Stomach smooth muscle (tissue), 2 donors: Measurements from ENCODE around the gene RNFT2.
A peak's percentile ranks its signal among the peaks of the same experiment; 100 is the strongest.

Experiments
- H3K27ac ChIP-seq: one replicate; pipeline ENCODE4 v1.7.0; 2013; ENCODE audit warnings: mild to moderate bottlenecking, low read length, inconsistent platforms
- H3K27me3 ChIP-seq, 2 donors: one replicate each; pipeline ENCODE4 v1.7.0; 2013; ENCODE audit warnings: low read length in 2 of 2; ENCODE audit not compliant: insufficient read depth in 2 of 2, control insufficient read depth in 1 of 2
- H3K36me3 ChIP-seq, 2 donors: one replicate each; pipeline ENCODE4 v1.7.0; 2013; ENCODE audit warnings: low read length in 2 of 2; ENCODE audit not compliant: control insufficient read depth in 2 of 2, insufficient read depth in 2 of 2
- H3K4me1 ChIP-seq: one replicate; pipeline ENCODE4 v1.7.0; 2013; ENCODE audit warnings: low read length; ENCODE audit not compliant: control insufficient read depth, insufficient read depth
- H3K4me3 ChIP-seq, 2 donors: one replicate each; pipeline ENCODE4 v1.7.0; 2013; ENCODE audit warnings: low read length in 2 of 2
- H3K9ac ChIP-seq, 2 donors: one replicate each; pipeline ENCODE4 v1.7.0; 2013; ENCODE audit warnings: low read length in 2 of 2, mild to moderate bottlenecking in 1 of 2
- H3K9me3 ChIP-seq, 2 donors: one replicate each; pipeline ENCODE4 v1.7.0; 2013; ENCODE audit warnings: low read length in 2 of 2; ENCODE audit not compliant: control insufficient read depth in 2 of 2
- donor health status: healthy.
- donor health status: Pancreatic carcinoma.

The RNFT2 gene

DNA sequence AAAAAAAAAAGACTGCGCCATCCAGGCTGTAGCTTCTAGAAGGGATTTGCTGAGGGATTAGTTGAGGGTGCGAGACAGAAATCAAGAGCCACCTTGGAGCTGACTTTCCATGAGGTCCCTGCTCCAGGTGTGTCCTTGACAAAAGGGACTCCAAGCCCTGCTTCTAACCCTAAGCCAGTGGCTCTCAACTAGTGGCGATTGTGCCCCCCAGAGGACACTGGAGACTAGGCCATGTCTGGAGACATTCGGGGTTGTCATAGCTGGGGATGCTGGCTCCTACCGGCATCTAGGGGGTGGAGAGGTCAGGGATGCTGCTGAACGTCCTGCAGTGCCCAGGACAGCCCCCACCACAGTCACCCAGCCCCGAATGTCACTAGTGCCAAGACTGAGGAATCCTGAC lies 40.8 kb upstream of the RNFT2 start:
- H3K4me3 ChIP-seq: no peak overlapping the region
- H3K27ac ChIP-seq: no peak overlapping the region
- peaks cover 11% of the 10 kb centered on the region for H3K4me1 ChIP-seq
- H3K27me3 ChIP-seq: peaks cover 10 to 23% of the 10 kb centered on the region in 2 donors
- H3K36me3 ChIP-seq: no peaks in the 10 kb centered on the region
- no peaks in the 10 kb centered on the region for H3K9me3 ChIP-seq
- H3K9ac ChIP-seq: no peak overlapping the region

DNA sequence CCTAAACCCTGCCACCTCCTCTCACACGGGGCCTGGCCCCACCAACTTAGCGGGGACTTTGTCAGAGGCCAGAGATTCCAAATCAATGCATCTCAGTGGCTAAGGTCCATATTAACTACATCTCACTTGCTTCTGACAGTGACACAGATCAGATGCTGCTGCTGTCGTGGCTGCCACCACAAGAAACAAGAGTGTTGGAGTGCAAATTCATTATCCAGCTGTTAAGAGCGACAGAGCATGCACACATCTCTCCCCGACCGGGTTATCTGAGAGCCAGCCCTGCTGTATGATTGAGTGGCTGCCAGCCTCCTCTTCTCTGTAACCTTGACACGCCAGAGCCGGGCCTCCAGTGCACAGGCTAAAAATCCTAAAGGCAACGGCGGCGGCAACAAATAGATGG lies 40.4 kb upstream of the RNFT2 start:
- peaks cover 10 to 21% of the 10 kb centered on the region in 2 donors for H3K27me3 ChIP-seq
- H3K9me3 ChIP-seq: no peaks in the 10 kb centered on the region
- no peak overlapping the region for H3K27ac ChIP-seq
- no peaks in the 10 kb centered on the region for H3K36me3 ChIP-seq
- no peak overlapping the region for H3K4me3 ChIP-seq
- no peak overlapping the region for H3K9ac ChIP-seq
- H3K4me1 ChIP-seq: peaks cover 11% of the 10 kb centered on the region

DNA sequence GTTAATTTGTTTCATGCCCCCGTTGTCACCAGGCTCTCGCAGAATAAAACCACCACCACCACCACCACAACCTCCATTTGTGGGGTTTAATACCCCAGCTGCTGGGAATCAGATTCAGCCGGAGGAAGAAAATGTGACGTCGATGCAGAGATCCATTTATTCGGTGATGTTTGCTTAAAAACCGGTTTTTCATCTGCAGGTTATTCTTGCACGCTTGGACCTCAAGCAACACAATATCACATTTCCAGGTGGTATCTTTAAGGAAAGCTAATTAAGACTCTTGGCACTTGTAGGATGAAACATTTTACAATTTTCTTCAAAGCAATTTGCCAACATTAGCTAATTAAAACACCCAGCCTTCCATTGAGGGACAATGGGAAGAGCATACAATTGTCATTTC lies 40.0 kb upstream of the RNFT2 start:
- Histone ChIP-seq H3K27ac (no peak overlapping the region), H3K4me1 (peaks cover 8% of the 10 kb centered on the region), H3K9ac (no peak overlapping the region), H3K27me3 (peaks cover 10 to 21% of the 10 kb centered on the region in 2 donors), H3K4me3 (no peak overlapping the region), H3K36me3 (no peaks in the 10 kb centered on the region), H3K9me3 (no peaks in the 10 kb centered on the region)

DNA sequence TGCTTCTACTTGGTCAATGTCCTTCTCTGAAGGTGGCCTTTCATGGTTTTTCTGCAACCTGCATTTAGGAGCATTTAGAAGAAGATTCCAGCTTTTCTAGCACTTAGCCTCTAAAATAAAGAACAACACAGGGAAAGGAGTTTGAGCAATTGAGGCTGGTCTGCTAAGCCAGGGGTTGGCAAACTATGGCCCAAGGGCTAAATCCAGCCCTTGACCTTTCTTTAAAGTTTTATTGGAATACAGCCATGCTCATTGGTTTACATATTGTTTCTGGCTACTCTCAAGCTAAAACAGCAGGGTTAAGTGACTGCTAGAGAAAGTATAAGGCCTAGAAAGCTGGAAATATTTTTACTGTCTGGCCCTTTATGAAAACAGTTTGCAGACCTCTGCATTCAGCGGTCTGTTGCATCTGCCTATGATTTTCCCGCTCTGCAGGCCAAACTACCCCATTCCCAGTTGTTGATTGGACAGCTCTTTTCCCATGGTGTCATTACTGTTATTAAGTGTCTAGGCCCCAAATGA lies 39.5 kb upstream of the RNFT2 start:
- Histone ChIP-seq H3K27ac (no peak overlapping the region), H3K9me3 (no peaks in the 10 kb centered on the region), H3K9ac (no peak overlapping the region), H3K4me3 (no peak overlapping the region), H3K27me3 (peaks cover 5 to 17% of the 10 kb centered on the region in 2 donors), H3K36me3 (no peaks in the 10 kb centered on the region), H3K4me1 (peaks cover 3% of the 10 kb centered on the region)

DNA sequence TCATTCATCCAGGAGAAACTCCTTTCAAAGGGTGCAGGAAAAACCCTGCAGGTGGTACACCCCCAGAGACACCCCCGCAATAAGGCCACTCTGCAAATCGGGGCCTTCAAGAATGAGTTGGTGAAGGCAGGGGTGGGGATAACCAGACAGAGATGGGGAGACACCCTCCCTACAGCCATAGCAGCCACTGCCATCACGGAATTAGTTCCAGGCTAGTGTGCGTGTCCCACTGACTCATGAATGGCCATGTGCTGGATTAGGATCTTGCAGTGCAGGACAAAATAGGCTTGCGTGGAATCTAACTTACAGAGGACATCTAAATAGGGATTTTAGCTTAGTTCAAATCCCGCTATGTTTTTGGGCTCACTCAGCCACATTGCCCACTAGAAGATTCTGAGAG lies 38.0 kb upstream of the RNFT2 start:
- no peak overlapping the region for H3K27ac ChIP-seq
- H3K4me1 ChIP-seq: no peaks in the 10 kb centered on the region
- no peak overlapping the region for H3K4me3 ChIP-seq
- no peak overlapping the region for H3K9ac ChIP-seq
- no peaks in the 10 kb centered on the region for H3K9me3 ChIP-seq
- H3K27me3 ChIP-seq: peaks cover 0 to 3% of the 10 kb centered on the region in 2 donors
- no peaks in the 10 kb centered on the region for H3K36me3 ChIP-seq

DNA sequence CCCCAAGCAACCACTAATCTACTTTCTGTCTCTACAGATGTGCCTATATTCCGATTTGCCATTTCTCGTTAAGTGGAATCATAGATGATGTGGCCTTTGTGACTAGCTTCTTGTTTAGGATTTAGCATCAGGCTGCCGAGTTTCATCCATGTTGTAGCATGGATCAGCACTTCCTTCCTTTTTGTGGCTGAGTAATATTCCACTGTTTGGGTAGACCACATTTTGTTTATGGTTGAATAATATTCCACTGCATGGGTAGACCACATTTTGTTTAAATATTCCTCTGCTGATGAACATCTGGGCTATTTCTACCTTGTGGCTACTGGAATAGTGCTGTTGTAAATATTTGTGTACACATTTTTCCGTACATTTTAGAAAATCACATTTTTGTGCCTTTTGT lies 36.7 kb upstream of the RNFT2 start:
- Histone ChIP-seq H3K4me3 (no peak overlapping the region), H3K36me3 (no peaks in the 10 kb centered on the region), H3K27ac (no peak overlapping the region), H3K4me1 (no peaks in the 10 kb centered on the region), H3K9me3 (no peaks in the 10 kb centered on the region), H3K27me3 (no peaks in the 10 kb centered on the region), H3K9ac (no peak overlapping the region)

DNA sequence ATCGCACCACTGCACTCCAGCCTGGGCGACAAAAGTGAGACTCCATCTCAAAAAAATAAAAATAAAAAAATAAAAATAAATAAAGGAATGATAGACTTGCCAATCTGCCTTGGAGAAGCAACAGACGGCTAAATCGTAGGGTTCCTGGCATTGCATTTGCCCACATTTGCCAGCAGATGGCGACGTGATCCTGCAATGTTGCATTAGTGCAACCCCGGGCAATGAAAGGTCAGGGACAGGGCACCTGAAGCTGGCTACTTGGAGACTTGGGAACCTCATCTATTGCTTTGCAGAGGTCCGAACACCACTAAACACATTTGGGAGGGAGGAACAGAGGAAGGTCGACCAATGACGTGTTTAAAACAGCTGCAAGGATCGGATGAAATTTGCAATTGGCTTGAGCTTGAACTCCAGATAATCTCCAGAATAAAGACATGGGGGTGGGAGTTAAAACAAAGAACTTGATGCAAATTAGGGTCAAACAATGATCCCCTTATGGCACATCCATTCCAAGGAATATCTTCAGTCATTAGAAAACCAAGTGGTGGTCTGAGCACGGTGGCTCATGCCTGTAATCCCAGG lies 34.8 kb upstream of the RNFT2 start:
- H3K36me3 ChIP-seq: no peaks in the 10 kb centered on the region
- H3K4me1 ChIP-seq: no peaks in the 10 kb centered on the region
- no peak overlapping the region for H3K4me3 ChIP-seq
- no peaks in the 10 kb centered on the region for H3K27me3 ChIP-seq
- no peaks in the 10 kb centered on the region for H3K9me3 ChIP-seq
- H3K27ac ChIP-seq: no peak overlapping the region
- H3K9ac ChIP-seq: no peak overlapping the region

DNA sequence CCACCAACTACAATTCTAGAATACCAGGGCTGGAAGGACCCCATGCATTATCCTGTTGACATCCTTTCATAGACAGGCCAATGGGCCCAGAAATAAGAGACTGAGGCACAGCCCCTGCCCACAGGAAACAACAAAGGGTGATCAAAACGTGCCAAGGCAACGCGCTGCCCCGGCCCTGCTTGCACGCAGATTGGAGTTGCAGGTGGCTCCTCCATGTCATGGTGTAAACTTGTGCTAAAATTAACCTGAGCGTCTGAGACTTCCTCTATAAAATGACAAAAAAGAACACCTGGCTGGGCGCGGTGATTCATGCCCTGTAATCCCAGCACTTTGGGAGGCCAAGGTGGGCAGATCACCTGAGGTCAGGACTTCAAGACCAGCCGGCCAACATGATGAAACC lies 30.4 kb upstream of the RNFT2 start:
- no peaks in the 10 kb centered on the region for H3K27me3 ChIP-seq
- H3K36me3 ChIP-seq: peaks cover 0 to 3% of the 10 kb centered on the region in 2 donors
- no peak overlapping the region for H3K9ac ChIP-seq
- H3K27ac ChIP-seq: no peak overlapping the region
- H3K4me1 ChIP-seq: peaks cover 10% of the 10 kb centered on the region
- no peaks in the 10 kb centered on the region for H3K9me3 ChIP-seq
- no peak overlapping the region for H3K4me3 ChIP-seq

DNA sequence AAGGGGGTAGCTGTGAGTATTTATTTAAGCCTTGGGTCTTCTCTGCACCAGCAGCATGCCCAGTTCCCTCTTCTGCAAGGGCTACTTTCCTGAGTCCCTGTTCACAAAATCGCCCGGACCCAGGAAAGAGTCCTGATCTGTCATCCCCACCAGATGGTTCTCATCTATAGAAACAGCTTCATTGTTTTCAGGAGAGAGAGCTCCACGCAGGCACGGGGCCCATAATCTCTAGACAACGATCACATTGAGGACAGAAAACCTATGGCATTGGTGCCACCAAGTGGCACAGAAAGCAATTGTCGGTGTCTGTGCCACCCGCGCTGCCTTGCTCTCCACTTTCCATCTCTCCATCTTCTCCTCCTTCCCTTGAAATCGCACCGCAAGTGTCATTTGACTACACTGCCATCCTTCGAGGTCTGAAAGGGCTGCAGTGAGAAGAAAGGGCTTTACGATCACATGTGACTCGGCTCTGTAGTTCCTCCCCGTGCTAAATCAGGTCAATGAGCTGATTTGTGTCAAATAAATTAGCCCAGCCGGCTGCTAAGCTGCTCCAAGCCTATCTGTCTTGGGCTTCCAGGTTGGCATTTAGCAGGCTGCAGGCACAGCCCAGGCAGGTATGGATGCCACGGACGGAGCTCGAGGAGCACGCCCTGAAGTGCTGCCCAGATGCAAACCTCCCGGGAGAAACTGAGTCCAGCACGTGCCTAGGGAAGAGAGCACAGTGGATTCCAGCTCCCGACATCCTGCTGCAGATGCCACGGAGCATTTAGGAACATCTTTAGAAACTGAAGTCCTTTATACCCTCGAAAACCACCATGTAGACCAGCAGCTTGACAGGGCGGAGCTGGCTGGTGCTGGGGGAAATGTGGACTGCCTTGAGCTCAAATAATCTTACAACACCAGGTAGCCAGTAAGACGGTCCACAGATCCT lies 29.0 kb upstream of the RNFT2 start:
- H3K36me3 ChIP-seq: peaks cover 0 to 3% of the 10 kb centered on the region in 2 donors
- H3K9me3 ChIP-seq: no peaks in the 10 kb centered on the region
- no peak overlapping the region for H3K27ac ChIP-seq
- peaks cover 10% of the 10 kb centered on the region for H3K4me1 ChIP-seq
- H3K27me3 ChIP-seq: no peaks in the 10 kb centered on the region
- peak overlapping the region; percentile 6 to 47 for H3K4me3 ChIP-seq
- H3K9ac ChIP-seq: no peak overlapping the region

DNA sequence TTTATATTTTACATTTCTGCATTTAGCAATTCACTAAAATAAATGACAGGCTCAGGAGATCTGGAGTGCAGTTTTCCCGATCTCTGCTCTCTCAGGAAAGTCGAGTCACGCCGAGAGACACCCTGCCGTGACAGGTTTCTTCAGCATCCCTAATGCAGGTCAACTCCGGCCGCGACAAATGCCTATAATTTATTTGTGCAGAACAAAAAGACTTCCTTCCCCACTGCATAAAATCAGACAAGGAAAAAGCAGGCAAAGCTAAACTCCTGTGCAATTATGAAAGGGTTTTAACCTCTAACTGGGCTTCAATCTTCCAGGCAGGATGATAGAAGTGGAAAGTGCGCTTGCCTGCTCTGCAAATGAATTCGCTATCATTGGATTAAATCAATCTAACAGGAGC lies 28.3 kb upstream of the RNFT2 start:
- Histone ChIP-seq H3K27me3 (no peaks in the 10 kb centered on the region), H3K4me3 (no peak overlapping the region), H3K9ac (no peak overlapping the region), H3K36me3 (peaks cover 0 to 3% of the 10 kb centered on the region in 2 donors), H3K27ac (no peak overlapping the region), H3K4me1 (peaks cover 10% of the 10 kb centered on the region), H3K9me3 (no peaks in the 10 kb centered on the region)
